ENCODE data around the gene RPTOR.
A peak's percentile ranks its signal among the peaks of the same experiment; 100 is the strongest.
"Not testable (repeated sequence)": the region's sequence is repeated elsewhere in the genome, so short reads cannot be mapped to it uniquely, and the experiment has no call there.

The RPTOR gene

GRCh38 chr17:80870401-80870800 is 325.8 kb downstream of the RPTOR start:
- no peak overlapping the region for H3K4me3 ChIP-seq (ENCODE audit: low read depth, low read length)
- no peak for TF ChIP-seq CTCF (IDR thresholded peaks at IDR 0.05; ENCODE audit: low read depth, low read length, missing control alignments)
- no peak for DNase-seq (ENCODE audit: low read depth)

GRCh38 chr17:80871341-80871740 is 326.7 kb downstream of the RPTOR start:
- no peak for DNase-seq (ENCODE audit: low read depth)
- TF ChIP-seq CTCF (IDR thresholded peaks at IDR 0.05; ENCODE audit: low read depth, low read length, missing control alignments), result no peak
- no peak overlapping the region for H3K4me3 ChIP-seq (ENCODE audit: low read depth, low read length)

DNA sequence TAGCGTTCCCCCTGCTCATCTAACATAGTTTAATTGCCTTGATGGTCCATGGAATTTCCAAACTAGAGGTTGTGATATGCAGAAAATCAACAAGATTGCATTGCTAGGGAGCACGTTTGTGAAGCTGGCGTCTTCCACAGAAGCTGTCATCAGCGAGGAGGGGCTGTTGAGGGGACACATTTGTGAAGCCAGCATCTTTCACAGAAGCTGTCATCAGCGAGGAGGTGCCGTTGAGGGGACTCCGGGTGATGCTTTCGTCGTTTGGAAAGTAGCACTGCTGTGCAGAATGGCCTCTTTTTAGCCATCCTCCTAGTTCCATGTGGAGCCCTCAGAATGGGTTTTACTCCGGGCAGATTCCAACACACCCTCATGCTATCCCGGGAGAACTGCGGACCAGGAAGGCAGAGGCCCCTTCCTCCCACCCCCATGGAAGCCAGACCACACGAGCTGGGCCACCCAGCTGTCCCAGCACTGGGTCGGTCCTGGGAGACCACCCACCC is 327.4 kb downstream of the RPTOR start:
- TF ChIP-seq CTCF (IDR thresholded peaks at IDR 0.05; ENCODE audit: low read depth, low read length, missing control alignments), result no peak
- no peak overlapping the region for H3K4me3 ChIP-seq (ENCODE audit: low read depth, low read length)
- DNase-seq (ENCODE audit: low read depth), result no peak

DNA sequence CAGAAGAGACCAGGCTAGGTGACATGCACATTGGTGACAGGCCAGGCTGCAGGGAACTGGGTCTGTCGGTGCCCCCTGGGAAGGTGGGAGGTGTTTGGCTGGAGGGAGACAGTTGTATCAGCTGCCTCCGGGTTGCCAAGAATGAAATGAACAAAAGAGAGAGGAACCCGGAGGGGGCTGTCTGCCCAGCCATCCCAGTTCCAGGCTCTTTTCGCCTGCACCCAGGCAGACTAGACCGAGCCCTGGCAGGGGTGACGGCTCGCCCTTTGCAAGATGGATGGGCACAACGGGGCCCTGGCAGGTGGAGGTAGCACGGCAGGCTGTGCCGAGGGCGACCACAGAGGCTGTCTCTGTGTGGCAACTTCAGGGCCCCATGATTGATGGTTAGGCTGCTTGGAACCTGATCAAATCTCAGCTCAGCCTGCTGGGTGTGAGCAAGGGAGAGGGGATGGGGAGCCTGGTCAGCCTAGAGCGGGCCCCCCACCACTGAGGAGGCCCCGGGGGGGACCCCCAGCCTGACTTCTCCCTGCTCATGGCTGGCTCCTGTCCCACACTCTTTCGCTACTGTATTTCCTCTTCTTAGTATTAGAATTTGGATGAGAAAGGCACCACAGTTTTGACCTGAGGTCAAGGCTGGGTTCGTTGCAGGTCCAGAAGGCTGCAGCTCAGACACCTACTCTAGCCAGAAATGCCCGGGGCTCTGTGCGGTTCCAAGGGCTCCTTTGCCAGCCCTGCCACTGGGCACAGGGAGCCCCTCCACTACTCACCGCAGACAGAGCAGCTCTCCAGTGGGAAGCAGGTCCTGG is 328.1 kb downstream of the RPTOR start:
- H3K4me3 ChIP-seq (ENCODE audit: low read depth, low read length), result no peak overlapping the region
- DNase-seq (ENCODE audit: low read depth), result no peak
- no peak for TF ChIP-seq CTCF (IDR thresholded peaks at IDR 0.05; ENCODE audit: low read depth, low read length, missing control alignments)

GRCh38 chr17:80873307-80873951 is 328.8 kb downstream of the RPTOR start:
- no peak for TF ChIP-seq CTCF (IDR thresholded peaks at IDR 0.05; ENCODE audit: low read depth, low read length, missing control alignments)
- H3K4me3 ChIP-seq (ENCODE audit: low read depth, low read length), result no peak overlapping the region
- DNase-seq (ENCODE audit: low read depth), result no peak

GRCh38 chr17:80874866-80875445 is 330.3 kb downstream of the RPTOR start:
- H3K4me3 ChIP-seq (ENCODE audit: low read depth, low read length), result no peak overlapping the region
- no peak for DNase-seq (ENCODE audit: low read depth)
- no peak for TF ChIP-seq CTCF (IDR thresholded peaks at IDR 0.05; ENCODE audit: low read depth, low read length, missing control alignments)

GRCh38 chr17:80875480-80875995 is 330.9 kb downstream of the RPTOR start:
- H3K4me3 ChIP-seq (ENCODE audit: low read depth, low read length); DNase-seq (ENCODE audit: low read depth): not testable (repeated sequence)

DNA sequence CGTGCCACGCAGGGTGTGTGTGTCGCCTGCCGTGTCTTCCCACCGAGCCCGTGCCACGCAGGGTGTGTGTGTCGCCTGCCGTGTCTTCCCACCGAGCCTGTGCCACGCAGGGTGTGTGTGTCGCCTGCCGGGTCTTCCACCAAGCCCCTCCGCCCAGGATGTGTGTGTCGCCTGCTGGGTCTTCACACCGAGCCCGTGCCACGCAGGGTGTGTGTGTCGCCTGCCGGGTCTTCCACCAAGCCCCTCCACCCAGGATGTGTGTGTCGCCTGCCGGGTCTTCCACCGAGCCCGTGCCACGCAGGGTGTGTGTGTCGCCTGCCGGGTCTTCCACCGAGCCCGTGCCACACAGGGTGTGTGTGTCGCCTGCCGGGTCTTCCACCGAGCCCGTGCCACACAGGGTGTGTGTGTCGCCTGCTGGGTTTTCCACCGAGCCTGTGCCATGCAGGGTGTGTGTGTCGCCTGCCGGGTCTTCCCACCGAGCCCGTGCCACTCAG is 331.9 kb downstream of the RPTOR start:
- peak overlapping the region; percentile 3; the same call in 1 of the 2 replicates for H3K4me3 ChIP-seq (ENCODE audit: low read depth, low read length)
- DNase-seq (ENCODE audit: low read depth), result not testable (repeated sequence)

All from GM12864 (cell line).